Tibial nerve (tissue), 4 donors: ENCODE measurements around the gene SLC38A10.

ENCODE experiments used
- CTCF ChIP-seq, 5 experiments: fragments of 200-600 bp in 3 of 5; fragments of 450-650 bp in 2 of 5; sonication (generic) in 3 of 5; IDR thresholded peaks; one replicate each; pipeline ENCODE4 v1.5.1; 2016 to 2019; ENCODE audit warnings: antibody characterized with exemption in 5 of 5, mild to moderate bottlenecking in 3 of 5, moderate library complexity in 2 of 5
- EP300 ChIP-seq, 2 donors: sonication (generic); formaldehyde crosslinking; IDR thresholded peaks; one replicate each; pipeline ENCODE4 v1.6.1; 2017; ENCODE audit warnings: antibody characterized with exemption in 2 of 2, mild to moderate bottlenecking in 1 of 2
- POLR2A ChIP-seq, 2 donors: fragments of 450-650 bp; IDR thresholded peaks; one replicate each; pipeline ENCODE4 v1.6.1; 2017; ENCODE audit warnings: antibody characterized with exemption in 2 of 2, mild to moderate bottlenecking in 2 of 2, moderate library complexity in 2 of 2

DNA sequence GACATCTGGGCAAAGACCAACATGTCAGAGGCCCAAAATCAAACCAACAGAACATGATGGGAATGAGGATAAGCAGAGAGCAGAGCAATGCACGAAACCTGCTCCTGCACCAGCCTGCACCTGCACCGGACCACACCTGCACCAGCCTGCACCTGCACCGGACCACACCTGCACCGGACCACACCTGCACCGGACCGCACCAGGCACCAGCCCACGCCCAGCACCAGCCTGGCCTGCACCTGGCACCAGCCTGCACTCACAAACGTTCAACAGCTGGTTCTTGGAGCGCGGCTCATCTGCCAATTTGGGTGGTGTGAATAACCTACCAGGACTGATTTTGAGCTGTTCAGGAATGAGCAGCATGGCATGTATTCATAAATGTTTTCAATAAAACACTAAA is 90.5 kb downstream of the SLC38A10 start:
- TF ChIP-seq CTCF (IDR thresholded peaks at IDR 0.05) (no peak), POLR2A (IDR thresholded peaks at IDR 0.05) (no peak), EP300 (IDR thresholded peaks at IDR 0.05) (no peak)
